NCI-H2196 (cell line): ENCODE measurements around the gene ADK.
"Not testable (repeated sequence)": the region's sequence is repeated elsewhere in the genome, so short reads cannot be mapped to it uniquely, and the experiment has no call there.

Experiments used
- DNase-seq: peaks from one replicate; lab custom pipeline; 2025; ENCODE audit not compliant: unreplicated experiment; lab: John Stamatoyannopoulos, UW

The ADK gene

DNA sequence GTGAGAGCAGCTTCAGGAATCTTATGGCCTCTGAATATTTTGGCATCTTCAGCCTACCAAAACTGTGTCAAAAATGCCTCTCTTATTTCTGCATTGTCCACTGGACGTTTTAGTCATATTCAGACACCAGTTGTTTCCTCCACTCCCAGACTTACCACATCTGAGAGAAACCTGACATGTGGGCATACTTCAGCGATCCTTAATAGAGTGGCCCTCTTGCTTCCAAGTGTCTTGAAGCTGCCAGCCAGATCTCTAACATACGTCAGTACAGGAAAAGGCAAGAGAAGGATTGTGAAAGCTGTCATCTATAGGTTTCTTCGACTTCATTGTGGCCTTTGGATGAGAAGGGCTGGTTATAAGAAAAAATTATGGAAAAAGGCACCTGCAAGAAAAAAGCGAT, 376.6 kb downstream of the ADK start:
- DNase-seq, result not testable (repeated sequence)

DNA sequence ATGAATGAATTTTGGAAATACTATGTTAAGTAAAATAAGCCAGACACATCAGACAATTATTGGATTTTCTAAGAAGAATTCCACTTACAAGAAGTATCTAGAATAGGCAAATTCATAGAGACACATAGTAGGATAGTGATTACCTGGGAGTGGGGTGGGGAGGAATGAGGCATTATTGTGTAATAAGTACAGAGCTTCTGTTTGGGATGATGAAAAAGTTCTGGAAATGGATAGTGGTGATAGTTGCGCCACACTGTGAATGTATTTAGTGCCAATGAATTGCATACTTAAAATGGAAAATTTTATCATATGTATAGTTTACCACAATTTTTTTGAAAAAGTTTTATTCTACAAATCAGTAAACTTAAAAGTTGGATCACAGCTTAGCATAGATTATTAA, 378.2 kb downstream of the ADK start:
- DNase-seq, result no peak

DNA sequence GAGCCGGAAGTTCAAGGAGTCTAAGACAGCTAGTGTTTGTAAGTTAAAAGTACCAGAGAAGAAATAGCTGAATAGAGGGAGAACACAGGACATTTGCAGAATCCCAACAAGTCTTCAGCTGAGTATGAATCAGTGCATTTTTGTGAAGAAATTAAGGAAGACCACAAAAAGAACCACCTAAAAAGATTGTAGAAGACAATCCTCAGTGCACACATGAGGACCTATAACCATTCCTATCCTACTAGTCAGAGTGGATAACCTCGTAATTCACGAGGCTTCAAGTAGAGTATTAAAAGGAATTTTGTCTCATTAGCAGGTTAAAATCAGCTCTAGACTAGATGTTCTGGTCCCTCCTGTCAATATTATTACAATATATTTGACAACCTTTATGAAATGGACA, 380.0 kb downstream of the ADK start:
- no peak for DNase-seq

DNA sequence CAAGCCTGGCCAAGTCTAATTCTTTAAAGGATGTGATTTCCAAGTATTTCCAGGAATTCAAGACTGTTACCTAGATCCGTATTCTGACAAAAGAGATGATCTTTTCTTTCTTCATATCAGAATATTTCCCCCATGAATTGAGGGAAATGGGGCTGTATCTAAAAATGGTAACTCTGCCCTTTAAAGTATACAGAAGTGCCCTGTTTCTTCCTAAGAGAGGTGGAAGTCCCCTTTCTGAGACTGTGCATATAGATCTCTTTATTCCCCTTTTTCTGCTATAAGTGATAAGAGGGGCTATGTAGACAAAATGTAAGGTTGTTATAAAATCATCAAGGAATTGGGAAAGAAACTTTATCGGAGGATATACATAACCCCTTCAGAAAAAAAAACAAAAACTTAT, 388.3 kb downstream of the ADK start:
- no peak for DNase-seq

GRCh38 chr10:74541375-74541774, 390.4 kb downstream of the ADK start:
- no peak for DNase-seq

- no peak for DNase-seq
Observed at GRCh38 chr10:74542077-74542476, 391.1 kb downstream of the ADK start.

- no peak for DNase-seq
Observed at GRCh38 chr10:74543276-74543675, 392.3 kb downstream of the ADK start.

DNA sequence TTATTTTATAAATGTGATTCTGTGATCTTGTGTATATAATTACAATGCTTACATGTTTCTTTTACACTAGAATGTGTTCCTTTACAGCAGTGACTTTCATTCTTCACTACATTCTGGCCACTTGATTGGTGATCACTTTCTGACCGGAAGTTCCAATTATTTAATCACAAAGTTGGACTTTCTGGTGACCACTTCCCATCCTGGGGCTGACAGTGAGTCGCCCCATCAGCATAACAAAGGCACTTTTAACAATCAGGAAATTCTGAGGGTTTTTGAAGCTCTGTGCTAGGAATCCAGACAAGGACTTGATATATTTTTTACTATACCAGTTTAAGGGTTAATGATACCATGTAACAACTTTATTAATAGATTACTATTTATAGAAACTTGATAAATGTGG, 393.1 kb downstream of the ADK start:
- DNase-seq, result no peak

- DNase-seq, result no peak
Observed at GRCh38 chr10:74548676-74549075, 397.7 kb downstream of the ADK start.

- no peak for DNase-seq
Observed at GRCh38 chr10:74556072-74556705, 405.2 kb downstream of the ADK start.

GRCh38 chr10:74557098-74557497, 406.1 kb downstream of the ADK start:
- DNase-seq, result no peak

GRCh38 chr10:74558403-74558802, 407.4 kb downstream of the ADK start:
- no peak for DNase-seq

DNA sequence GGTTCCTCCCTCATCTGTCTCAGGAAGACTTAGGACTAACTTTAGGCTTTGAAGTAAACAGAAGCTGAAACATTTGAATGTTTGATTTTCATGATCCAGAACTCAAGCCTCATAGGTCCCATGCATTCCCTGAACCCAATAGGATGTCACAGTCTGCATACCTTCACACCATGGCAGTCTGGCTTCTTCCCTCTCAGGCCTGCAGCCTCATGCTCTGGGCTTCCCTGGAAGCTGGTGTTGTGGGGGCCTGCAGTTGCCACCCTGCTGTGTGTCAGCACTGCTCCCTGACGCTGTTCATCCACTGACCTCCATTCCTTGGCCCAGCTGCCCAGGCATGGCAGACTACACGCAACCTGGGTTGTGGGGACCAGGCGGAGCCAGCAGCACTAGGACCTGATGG, 407.9 kb downstream of the ADK start:
- DNase-seq, result no peak

DNA sequence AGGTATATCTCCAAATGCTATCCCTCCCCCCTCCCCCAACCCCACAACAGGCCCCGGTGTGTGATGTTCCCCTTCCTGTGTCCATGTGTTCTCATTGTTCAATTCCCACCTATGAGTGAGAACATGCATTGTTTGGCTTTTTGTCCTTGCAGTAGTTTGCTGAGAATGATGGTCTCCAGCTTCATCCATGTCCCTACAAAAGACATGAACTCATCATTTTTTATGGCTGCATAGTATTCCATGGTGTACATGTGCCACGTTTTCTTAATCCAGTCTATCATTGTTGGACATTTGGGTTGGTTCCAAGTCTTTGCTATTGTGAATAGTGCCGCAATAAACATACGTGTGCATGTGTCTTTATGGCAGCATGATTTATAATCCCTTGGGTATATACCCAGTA, 417.9 kb downstream of the ADK start:
- DNase-seq, result not testable (repeated sequence)

DNA sequence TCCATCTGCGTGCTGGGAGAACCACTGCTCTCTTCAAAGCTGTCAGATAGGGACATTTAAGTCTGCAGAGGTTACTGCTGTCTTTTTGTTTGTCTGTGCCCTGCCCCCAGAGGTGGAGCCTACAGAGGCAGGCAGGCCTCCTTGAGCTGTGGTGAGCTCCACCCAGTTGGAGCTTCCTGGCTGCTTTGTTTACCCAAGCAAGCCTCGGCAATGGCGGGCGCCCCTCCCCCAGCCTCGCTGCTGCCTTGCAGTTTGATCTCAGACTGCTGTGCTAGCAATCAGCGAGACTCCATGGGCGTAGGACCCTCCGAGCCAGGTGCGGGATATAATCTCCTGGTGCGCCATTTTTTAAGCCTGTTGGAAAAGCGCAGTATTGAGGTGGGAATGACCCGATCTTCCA, 422.5 kb downstream of the ADK start:
- not testable (repeated sequence) for DNase-seq

DNA sequence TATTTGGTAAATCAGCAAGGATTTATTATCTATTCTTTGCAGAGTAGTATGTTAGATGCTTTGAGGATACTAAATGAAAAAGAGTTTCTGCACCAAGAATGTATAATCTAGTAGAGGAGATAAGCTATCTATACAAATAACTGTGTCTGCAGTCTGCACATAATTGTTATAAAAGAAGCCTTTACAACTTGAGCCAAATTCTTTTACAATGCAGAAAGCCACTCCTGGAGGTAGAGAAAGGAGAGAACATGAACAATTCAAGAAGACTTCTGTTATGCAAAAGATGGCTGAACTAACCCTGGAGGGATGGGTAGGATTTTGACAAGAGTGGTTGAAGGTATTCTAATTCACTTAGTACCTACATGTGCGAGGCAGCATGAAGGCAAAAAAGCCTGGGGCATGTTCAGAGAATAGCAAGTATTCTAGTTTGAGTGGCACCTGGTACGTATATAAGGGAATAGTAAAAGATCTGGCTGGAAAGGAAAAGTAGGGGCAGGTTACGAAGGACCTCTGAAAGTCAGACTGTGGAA, 424.2 kb downstream of the ADK start:
- no peak for DNase-seq

DNA sequence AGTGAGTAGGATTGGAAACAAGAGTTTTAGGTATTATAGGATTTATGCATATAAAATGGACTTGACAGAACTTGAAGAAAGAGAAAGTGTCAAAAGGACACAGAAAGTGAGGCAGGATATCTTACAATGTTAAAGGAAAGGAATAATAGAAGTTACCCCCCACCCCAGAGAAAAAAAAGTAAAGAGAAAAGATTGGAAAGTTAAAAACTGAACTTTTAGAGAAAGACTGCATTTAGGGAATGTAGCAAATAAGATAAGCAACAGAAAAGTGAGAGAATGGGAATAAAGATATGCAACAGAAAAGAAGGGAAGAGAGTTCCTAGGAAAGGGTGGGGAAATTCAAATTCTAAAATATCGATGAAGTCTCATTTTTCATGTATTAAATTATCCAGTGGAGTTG, 424.9 kb downstream of the ADK start:
- DNase-seq, result no peak

DNA sequence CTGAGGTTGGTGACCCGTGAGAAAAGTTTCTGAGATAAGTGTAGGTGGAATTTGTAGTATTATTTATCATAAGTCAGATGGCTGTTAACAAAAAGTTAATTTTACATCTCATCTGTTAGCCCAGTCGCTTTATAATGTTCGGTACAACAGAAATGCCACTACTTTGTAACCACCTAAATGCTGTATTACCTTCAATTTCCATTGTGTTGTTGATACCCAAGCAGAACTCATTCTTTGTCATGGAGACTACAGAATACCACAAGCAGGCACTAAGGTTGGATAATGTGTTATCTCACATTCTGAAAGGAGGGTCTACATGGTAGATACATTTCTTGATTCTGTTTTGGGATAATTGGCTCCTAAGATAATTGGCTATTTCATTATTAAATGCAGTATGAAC, 425.6 kb downstream of the ADK start:
- DNase-seq, result no peak

- DNase-seq, result not testable (repeated sequence)
Observed at GRCh38 chr10:74580438-74580837, 429.4 kb downstream of the ADK start.

DNA sequence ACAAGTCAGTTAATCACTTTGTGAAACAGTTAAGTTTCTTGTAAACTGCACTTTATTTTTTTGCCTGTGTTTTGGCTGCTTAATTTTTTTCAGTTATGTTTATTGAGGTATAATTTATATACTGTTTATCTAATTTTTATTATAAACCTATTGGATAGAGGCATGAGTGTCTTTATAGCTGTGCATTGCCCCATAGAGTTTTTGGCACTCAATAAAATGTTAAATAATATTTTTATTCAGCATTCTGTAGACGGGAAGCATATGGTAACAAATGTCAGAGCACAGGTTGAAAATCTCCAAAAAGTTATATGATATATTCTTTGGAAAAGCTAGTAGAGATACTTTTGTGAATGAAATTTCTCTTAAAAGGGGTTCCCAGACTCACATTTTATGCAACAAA, 431.5 kb downstream of the ADK start:
- DNase-seq, result no peak

DNA sequence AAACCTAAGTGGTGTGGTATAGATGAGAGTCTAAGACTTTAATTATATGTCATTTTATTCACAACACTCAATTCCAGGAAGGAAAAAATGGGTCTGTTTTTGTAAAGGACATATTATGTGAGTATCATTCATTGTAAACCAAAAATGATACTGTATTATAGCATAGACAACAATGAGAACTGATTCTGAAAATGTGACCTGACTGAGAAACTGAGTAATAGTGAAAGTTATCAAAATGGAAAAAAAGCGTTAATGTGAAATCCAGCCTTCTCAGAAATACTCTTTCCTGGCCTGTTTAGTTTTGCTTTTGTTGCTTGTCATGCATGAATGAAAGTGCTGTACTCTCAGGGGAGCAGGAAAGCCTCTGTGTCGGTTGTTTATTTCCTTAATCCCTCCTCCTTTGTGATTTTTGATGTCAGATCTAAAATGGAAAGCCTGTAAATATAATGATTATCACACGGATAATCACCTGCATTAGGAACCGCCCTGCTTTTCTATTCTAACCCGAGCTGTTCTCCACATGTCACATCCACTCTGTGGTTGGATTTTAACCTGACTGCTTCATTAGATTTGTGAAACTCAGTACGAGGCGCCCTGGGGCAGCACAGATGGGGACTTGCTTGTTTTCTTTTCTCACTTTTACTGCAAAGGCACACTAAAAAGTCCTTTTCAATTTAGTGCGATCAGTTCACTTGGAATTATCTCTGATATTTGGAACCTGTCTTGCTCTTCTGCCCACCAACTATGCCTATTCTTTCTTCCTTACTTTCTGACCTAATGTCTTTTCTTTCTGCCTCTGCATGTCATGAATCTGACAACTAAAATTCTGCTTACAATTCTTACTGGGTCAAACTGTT, 434.4 kb downstream of the ADK start:
- no peak for DNase-seq

DNA sequence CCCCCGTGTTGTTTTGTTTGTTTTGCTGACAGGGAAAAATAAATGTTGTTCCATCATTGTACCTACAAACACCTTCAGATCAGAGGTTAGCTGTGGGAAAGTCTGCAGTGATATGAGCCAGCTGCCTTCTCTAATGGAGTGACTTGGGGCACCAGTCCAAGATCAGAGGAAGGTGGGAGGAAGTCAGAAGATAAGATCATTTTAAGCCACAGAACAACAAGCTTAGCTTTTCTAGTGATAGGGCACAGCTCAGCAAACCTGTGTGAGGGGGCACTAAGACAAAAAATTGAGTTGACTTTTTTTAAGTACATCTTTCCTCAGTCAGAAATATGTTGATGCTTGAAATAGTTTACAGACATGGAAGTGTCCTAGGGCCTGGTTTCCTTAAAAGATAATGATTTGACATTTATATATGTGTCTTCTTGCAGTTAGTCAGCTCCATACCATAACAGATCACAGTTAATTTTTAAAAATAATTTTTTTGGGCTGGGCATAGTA, 435.1 kb downstream of the ADK start:
- DNase-seq, result peak; percentile 20
